Left ventricle myocardium inferior (tissue), 1 donor: ENCODE measurements around the gene PGS1. TPM values are rescaled to one million over a fixed set of nuclear protein-coding genes. Genes with fewer than 3 reads are reported as not detected.

Experiments
- DNase-seq: peaks from one replicate; pipeline ENCODE4 v3.0.0-alpha.2; 2020
- H3K27ac ChIP-seq: fragments of 200-600 bp; replicated peaks from 2 replicates; pipeline ENCODE4 v1.8.0; 2021
- H3K27me3 ChIP-seq: fragments of 200-600 bp; 2 replicates; pipeline ENCODE4 v1.8.0; 2021; ENCODE audit warnings: low read depth
- H3K36me3 ChIP-seq: fragments of 200-600 bp; 2 replicates; pipeline ENCODE4 v1.8.0; 2021
- H3K4me1 ChIP-seq: fragments of 200-600 bp; 2 replicates; pipeline ENCODE4 v1.8.0; 2021
- H3K4me3 ChIP-seq: fragments of 200-600 bp; 2 replicates; pipeline ENCODE4 v1.8.0; 2021; ENCODE audit warnings: mild to moderate bottlenecking, moderate library complexity
- H3K9me3 ChIP-seq: fragments of 200-600 bp; replicated peaks from 2 replicates; pipeline ENCODE4 v1.8.0; 2021
- CTCF ChIP-seq: fragments of 200-600 bp; IDR thresholded peaks from 2 replicates; pipeline ENCODE4 v1.8.0; 2021; ENCODE audit warnings: antibody characterized with exemption, mild to moderate bottlenecking, borderline replicate concordance
- intact Hi-C: fragments of 100-400 bp; cut with micrococcal nuclease; formaldehyde crosslinking; loops from one replicate; pipeline ENCODE4 v1.11.0; 2022
- total RNA-seq: library from RNA; stranded (reverse); fragmentation: NEBNext Ultra II Directional; extraction: Animal tissue kit (Norgen Biotek cat#: 25700); gene quantifications from one replicate; pipeline ENCODE4 v1.2.1, GENCODE V29; 2021
- donor health status: DM: no; HTN: yes; CAD: no; lungs with severe emphysema.

Gene PGS1
- total RNA-seq, 1 donor from 2014 or later: 17.1 TPM

DNA sequence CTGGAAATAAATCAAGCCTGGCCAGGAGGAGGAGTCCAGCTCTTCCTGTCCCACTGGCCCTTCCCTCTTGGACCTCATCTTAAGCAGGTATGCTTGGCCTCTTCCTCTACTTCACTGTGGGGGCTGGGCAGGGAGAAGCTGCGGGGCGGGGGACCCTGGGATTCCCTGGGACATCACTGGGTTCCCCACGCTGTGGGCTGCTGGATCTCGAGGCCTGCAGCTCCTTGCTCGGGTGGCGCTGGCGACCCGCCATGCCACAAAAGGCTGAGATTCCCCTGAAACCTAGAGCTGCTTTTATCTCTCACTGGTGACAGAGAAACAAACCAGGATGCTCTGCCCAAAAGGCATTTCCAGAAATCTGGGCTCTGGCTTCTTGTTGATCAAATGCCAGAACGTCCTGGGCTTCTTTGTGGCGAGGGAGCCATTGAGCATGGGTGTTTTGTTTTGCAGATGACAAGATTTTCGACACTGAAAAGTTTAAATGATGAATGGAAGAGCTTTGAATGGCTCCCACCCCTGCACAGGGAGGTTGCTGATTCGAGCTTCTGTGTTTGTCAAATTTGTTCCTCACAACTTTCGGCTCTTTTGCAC, 8.6 kb upstream of the PGS1 start:
- no peaks in the 10 kb centered on the region for H3K9me3 ChIP-seq
- DNase-seq: no peak
- peaks cover 29% of the 10 kb centered on the region for H3K4me1 ChIP-seq
- intact Hi-C loops: loop anchor here (10.0 kb wide), 1 partner anchor 55 kb away; no protein-coding TSS in a partner anchor
- H3K27ac ChIP-seq: no peak overlapping the region
- no peaks in the 10 kb centered on the region for H3K27me3 ChIP-seq
- H3K36me3 ChIP-seq: no peaks in the 10 kb centered on the region
- TF ChIP-seq CTCF: no peak
- no peak overlapping the region for H3K4me3 ChIP-seq

GRCh38 chr17:78371056-78371455, 7.4 kb upstream of the PGS1 start:
- H3K9me3 ChIP-seq: no peaks in the 10 kb centered on the region
- H3K27me3 ChIP-seq: no peaks in the 10 kb centered on the region
- peaks cover 20% of the 10 kb centered on the region for H3K4me1 ChIP-seq
- intact Hi-C loops: no loop called here
- no peak overlapping the region for H3K27ac ChIP-seq
- TF ChIP-seq CTCF: no peak
- H3K36me3 ChIP-seq: no peaks in the 10 kb centered on the region
- no peak for DNase-seq
- no peak overlapping the region for H3K4me3 ChIP-seq

GRCh38 chr17:78372841-78373240, 5.6 kb upstream of the PGS1 start:
- no peak for TF ChIP-seq CTCF
- H3K27ac ChIP-seq: no peak overlapping the region
- H3K9me3 ChIP-seq: no peaks in the 10 kb centered on the region

GRCh38 chr17:78374189-78374588, 4.3 kb upstream of the PGS1 start:
- Histone ChIP-seq H3K4me3 (no peak overlapping the region), H3K27me3 (no peaks in the 10 kb centered on the region), H3K9me3 (no peaks in the 10 kb centered on the region), H3K36me3 (no peaks in the 10 kb centered on the region), H3K4me1 (peaks cover 26% of the 10 kb centered on the region), H3K27ac (peak overlapping the region; percentile 57)
- intact Hi-C loops: no loop called here
- no peak for DNase-seq
- no peak for TF ChIP-seq CTCF

More at GRCh38 chr17:78372841-78373240, 5.6 kb upstream of the PGS1 start:
- Histone ChIP-seq H3K36me3 (no peaks in the 10 kb centered on the region), H3K4me3 (no peak overlapping the region), H3K27me3 (no peaks in the 10 kb centered on the region), H3K4me1 (peaks cover 12% of the 10 kb centered on the region)
- DNase-seq: no peak
- intact Hi-C loops: no loop called here

DNA sequence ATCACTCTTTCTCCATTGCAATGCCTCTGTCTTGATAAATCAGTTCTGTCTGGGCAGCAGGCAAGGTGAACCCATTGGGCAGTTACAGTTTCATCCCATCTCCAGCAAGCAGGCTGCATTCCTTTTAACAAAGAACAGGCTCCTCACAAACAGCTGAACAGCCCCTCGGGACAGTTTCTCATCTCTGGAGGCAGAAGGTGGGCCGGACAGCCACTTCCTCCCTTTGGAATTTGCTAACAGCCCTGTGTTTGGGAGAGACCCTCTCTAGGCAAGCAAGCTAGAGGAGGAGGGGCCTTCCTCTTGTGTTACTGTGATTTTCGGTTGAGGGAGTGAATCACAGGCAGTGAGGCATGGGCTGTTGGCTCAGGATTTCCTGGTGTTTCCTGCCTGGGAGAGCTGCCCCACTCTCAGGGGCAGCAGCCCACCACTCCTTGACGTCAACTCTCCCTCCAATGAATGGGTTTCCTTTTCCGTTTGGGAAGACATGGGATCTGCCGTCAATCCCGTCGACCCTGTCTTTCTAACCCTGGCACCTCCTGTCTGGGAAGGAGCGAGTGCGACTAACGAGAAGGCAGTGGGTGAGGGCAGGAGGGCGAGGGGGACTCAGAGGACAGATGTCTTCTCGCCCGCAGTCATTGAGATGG, 3.7 kb upstream of the PGS1 start:
- Histone ChIP-seq H3K4me3 (no peak overlapping the region), H3K27me3 (no peaks in the 10 kb centered on the region), H3K9me3 (no peaks in the 10 kb centered on the region), H3K27ac (peak overlapping the region; percentile 57), H3K36me3 (no peaks in the 10 kb centered on the region), H3K4me1 (peaks cover 31% of the 10 kb centered on the region)
- no peak for TF ChIP-seq CTCF
- intact Hi-C loops: no loop called here
- DNase-seq: no peak
